Breast epithelium (tissue), 3 donors: ENCODE results near the gene CYFIP1.

Experiments used
- POLR2A ChIP-seq: fragments of 450-650 bp; IDR thresholded peaks from one replicate; pipeline ENCODE4 v1.6.1; 2016; ENCODE audit warnings: antibody characterized with exemption, mild to moderate bottlenecking, moderate library complexity
- POLR2AphosphoS5 ChIP-seq, 3 donors: sonication (generic); formaldehyde crosslinking; IDR thresholded peaks; one replicate each; pipeline ENCODE4 v1.6.1; 2017; ENCODE audit warnings: antibody characterized with exemption in 3 of 3
- TF ChIP-seq, protein P1 (sequence below), 3 donors: fragments of 450-650 bp; IDR thresholded peaks; one replicate each; pipeline ENCODE4 v1.5.1; 2016 to 2017; ENCODE audit warnings: antibody characterized with exemption in 3 of 3, mild to moderate bottlenecking in 3 of 3, moderate library complexity in 3 of 3

DNA sequence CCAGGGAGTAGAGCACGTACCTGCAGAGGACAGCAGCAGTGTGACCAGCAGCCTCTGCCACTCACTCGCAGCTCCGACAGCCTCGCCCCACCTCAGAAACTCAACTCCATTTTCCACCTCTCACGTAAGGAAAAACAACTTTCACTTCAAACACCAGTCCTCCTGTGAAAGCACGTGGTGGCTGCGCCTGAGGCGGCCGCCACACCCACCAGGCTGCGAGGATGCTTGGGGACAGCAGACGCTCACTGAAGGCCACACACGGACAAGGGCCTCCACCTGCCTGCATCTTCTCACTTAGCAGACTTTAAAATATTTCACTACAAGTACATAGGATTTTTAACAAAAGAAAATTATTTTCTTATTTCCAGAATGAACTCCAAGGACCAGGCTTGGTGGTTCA is 67.9 kb downstream of the CYFIP1 start:
- TF ChIP-seq, protein P1, sequence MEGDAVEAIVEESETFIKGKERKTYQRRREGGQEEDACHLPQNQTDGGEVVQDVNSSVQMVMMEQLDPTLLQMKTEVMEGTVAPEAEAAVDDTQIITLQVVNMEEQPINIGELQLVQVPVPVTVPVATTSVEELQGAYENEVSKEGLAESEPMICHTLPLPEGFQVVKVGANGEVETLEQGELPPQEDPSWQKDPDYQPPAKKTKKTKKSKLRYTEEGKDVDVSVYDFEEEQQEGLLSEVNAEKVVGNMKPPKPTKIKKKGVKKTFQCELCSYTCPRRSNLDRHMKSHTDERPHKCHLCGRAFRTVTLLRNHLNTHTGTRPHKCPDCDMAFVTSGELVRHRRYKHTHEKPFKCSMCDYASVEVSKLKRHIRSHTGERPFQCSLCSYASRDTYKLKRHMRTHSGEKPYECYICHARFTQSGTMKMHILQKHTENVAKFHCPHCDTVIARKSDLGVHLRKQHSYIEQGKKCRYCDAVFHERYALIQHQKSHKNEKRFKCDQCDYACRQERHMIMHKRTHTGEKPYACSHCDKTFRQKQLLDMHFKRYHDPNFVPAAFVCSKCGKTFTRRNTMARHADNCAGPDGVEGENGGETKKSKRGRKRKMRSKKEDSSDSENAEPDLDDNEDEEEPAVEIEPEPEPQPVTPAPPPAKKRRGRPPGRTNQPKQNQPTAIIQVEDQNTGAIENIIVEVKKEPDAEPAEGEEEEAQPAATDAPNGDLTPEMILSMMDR (IDR thresholded peaks at IDR 0.05) = no peak
- TF ChIP-seq POLR2A = no peak
- TF ChIP-seq POLR2AphosphoS5 (IDR thresholded peaks at IDR 0.05) = no peak
